GM13977 (cell line): ENCODE data around the gene KAT2A.
"Not testable (repeated sequence)": the region's sequence is repeated elsewhere in the genome, so short reads cannot be mapped to it uniquely, and the experiment has no call there.

ENCODE experiments used
- DNase-seq: peaks from one replicate; pipeline ENCODE4 v3.0.0; 2012; ENCODE audit warnings: low spot score
- in situ Hi-C: fragments of 300-500 bp; cut with MboI; formaldehyde crosslinking; loops from one replicate; pipeline ENCODE4 v1.12.0; 2022; ENCODE audit warnings: low sequenced_read_pairs, low pct_unique_long_range_greater_than_20kb, mixed read lengths, inconsistent platforms; ENCODE audit not compliant: unreplicated experiment
- TF ChIP-seq, protein P1 (sequence below): IDR thresholded peaks from 2 replicates; pipeline ENCODE4 v1.5.1; 2012; ENCODE audit warnings: mild to moderate bottlenecking, control low read depth; ENCODE audit not compliant: insufficient read depth; ENCODE audit errors: extremely low read depth, missing control alignments

The KAT2A gene

DNA sequence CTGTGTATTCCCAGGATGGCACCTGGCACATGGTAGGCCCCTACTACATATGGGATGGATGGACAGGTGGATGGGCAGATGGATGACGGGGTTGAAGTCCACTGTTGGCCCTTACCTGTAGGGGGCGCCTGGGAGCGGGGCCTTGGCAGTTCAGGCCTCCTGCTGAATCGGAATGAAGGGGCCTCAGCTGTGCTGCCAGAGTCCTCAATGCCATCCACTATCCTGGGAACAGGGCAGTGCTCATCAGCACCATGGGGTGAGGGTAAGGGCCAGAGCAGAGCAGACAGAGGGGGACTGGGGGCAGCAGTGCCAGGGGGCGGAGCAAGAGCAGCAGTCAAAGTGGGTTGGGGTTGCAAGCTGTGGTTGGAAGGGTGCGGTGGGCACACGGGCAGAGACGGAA lies 41.9 kb upstream of the KAT2A start:
- TF ChIP-seq, protein P1, sequence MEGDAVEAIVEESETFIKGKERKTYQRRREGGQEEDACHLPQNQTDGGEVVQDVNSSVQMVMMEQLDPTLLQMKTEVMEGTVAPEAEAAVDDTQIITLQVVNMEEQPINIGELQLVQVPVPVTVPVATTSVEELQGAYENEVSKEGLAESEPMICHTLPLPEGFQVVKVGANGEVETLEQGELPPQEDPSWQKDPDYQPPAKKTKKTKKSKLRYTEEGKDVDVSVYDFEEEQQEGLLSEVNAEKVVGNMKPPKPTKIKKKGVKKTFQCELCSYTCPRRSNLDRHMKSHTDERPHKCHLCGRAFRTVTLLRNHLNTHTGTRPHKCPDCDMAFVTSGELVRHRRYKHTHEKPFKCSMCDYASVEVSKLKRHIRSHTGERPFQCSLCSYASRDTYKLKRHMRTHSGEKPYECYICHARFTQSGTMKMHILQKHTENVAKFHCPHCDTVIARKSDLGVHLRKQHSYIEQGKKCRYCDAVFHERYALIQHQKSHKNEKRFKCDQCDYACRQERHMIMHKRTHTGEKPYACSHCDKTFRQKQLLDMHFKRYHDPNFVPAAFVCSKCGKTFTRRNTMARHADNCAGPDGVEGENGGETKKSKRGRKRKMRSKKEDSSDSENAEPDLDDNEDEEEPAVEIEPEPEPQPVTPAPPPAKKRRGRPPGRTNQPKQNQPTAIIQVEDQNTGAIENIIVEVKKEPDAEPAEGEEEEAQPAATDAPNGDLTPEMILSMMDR, result peak; percentile 61
- in situ Hi-C loops, result no loop called here
- peak; percentile 70 for DNase-seq

DNA sequence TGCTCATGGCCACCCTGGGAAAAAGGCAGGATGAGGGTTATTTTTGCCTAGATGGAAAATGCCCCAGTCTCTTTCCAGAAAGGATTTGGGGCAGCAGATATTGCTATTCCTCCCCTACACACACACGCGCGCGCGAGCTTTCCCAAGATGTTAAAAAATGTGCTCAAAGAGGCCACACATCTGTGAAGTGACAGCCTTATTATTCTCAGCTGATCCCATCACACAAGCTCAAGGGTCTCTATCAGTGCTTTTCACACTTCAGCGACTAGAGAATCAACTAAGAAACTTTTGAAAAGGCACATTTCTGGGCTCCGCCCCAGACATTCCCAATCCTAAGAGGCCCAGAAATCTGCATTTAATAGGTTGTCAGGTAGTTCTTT lies 39.4 kb upstream of the KAT2A start:
- no peak for DNase-seq
- TF ChIP-seq, protein P1, result no peak
- in situ Hi-C loops, result no loop called here

DNA sequence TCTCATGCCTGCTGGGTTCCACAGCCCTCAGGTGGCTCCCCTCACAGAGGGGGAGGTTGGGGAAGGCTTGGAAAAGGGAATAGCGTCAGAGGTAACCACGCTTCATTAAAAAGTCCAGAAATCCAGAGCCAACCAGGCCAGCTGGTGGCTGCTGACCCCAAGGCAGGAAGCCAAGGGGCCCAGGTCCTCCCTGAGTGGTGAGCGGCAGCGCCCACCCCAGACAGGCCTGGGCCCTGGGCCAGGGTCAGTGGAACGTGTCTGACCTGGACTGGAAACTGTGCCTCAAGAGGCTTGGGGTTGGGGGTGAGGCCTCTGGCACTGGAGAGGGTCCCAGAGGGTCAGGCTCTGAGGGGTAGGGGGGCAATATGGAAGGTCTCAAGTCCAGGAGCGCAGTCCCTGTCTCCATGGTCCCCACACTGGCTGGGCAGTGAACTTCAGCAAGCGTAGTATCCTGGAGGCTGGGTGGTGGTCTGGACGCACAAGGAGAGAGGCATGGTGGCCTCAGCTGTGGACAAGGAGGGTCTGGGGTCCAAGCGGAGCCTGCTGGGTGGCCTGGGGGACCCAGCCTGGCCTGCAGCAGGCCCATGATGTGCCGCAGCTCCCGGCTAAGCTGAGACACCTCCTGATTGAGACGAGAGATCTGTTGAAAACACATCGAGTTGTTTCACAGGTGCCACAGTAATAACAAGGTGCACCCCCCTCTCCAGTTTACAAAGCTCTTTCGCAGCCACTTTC lies 38.8 kb upstream of the KAT2A start:
- TF ChIP-seq, protein P1, result no peak
- DNase-seq, result no peak
- in situ Hi-C loops, result no loop called here

DNA sequence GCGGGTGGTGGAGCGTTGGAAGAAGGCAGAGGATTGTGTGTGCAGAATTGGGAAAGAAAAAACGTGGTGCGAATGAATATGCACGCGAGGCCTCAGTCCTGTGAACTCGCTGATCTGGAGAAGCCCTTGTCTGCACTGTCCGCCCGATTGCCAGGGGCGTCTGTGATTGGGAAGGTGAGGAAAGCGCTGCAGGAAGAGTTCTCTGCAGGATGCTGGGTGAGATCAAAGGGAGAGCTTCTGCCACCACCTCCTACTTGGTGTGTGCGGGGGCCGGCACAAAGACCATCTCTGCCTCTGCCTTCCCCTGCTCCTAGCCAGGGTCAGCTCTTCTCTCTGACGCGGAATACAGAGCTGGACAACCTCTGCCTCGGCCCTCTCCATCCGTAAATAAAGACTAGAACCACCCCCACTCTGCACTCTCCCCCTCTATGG lies 34.5 kb upstream of the KAT2A start:
- DNase-seq, result no peak
- in situ Hi-C loops, result no loop called here
- TF ChIP-seq, protein P1, result no peak

DNA sequence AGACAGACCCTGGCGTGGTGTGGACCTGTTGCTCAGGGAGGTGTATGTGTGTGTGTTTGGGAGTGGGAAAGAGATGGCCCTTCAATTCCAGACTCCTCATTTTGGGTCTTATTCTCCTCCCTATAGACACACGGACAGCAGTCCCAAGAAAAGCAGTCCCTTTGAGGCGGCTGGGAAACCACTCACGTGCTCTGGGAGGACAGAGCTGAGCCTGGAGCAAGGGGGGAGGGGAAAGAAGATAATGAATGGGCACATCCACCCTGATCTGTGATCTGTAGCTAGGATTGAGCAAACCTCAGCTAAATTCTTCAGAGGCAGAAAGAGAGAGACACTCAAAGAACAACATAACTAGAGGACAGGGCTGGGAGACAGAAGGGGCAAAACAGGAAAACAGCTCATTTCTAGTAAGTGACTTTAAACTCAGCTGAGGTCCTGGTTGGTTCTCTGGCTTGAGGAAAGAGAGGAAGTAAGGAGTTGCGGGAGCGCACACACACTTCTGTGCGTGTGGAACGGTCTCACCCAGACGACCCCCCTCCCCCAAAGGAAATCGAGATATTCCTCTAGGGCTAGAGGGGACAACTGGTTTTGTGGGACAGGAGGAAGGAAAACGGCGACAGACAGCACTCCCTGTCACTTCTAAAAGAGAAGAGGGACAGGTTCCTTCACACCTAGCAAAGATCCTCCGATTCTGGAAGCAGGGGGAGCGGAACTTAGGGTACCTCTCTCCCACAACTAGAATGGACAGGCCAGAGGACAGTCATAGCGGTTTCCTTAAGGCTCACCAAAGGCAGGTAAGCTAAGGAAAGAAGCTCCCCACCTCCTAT lies 33.0 kb upstream of the KAT2A start:
- TF ChIP-seq, protein P1, result no peak
- DNase-seq, result no peak
- in situ Hi-C loops, result no loop called here

DNA sequence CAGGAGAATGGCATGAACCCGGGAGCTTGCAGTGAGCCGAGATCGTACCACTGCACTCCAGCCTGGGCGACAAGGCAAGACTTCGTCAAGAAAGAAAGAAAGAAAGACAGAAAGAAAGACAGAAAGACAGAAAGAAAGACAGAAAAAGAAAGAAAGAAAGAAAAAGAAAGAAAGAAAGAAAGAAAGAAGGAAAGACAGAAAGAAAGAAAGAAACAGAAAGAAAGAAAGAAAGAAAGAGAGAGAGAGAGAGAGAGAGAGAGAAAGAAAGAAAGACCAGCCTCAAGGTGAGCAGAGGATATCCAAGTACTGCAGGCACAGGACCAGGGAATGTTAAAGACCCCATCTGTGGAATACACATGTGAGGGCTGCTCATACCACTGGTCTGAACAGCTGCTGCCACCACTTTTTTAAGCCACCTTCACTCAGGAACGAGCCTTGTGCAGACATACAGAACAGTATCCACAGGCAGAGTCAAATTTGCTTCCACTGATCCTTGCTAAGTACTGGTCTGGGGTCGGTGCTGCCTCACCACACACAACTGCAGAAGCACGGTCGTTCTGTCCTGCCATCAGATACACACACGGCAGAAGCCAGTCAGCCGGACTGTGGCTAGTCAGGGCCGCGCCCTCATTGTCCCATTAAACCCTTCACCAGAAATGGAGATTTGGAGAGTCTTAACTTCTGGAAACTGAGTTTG lies 25.9 kb upstream of the KAT2A start:
- no peak for DNase-seq
- in situ Hi-C loops, result no loop called here
- TF ChIP-seq, protein P1, result no peak

DNA sequence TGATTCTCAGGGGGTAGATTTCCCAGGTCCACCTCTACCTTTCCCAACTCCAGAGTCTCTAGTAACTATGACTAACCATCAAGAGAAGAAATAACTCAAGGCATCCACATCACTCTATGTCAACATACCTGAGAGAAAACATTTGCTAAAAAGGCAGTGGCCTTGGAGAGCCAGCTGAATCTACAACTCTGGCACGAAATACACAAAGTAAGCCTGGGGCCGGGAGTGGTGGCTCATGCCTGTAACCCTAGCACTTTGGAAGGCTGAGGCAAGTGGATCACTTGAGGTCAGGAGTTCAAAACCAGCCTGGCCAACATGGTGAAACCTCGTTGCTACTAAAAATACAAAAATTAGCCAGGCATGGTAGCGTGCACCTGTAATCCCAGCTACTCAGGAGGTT lies 22.0 kb upstream of the KAT2A start:
- DNase-seq, in situ Hi-C loops: not testable (repeated sequence)
